SK-N-MC (cell line): Measurements from ENCODE around the gene NADK.

Experiments used
- DNase-seq: peaks from one replicate; pipeline ENCODE4 v3.0.0-alpha.2; 2011; ENCODE audit warnings: low read depth, low spot score
- H3K27ac ChIP-seq: fragments of 200-600 bp; sonication (generic); 2 replicates; pipeline ENCODE4 v1.5.1; 2016; ENCODE audit warnings: mixed run types
- H3K36me3 ChIP-seq: fragments of 200-600 bp; sonication (generic); 2 replicates; pipeline ENCODE4 v1.6.1; 2017; ENCODE audit warnings: antibody characterized with exemption, low read length, mixed read lengths; ENCODE audit not compliant: insufficient read depth
- H3K4me3 ChIP-seq: fragments of 200-600 bp; sonication (generic); 2 replicates; pipeline ENCODE4 v1.5.1; 2016
- H3K9ac ChIP-seq: fragments of 200-600 bp; sonication (generic); 2 replicates; pipeline ENCODE4 v1.8.0; 2017; ENCODE audit warnings: mixed run types, mixed read lengths; ENCODE audit not compliant: insufficient read length
- H3K9me3 ChIP-seq: fragments of 200-600 bp; sonication (generic); 2 replicates; pipeline ENCODE4 v1.6.1; 2017; ENCODE audit warnings: low read depth, mild to moderate bottlenecking, antibody characterized with exemption, low read length, moderate library complexity, mixed read lengths
- EZH2 ChIP-seq: fragments of 200-600 bp; sonication (generic); IDR thresholded peaks from one replicate; pipeline ENCODE4 v1.6.1; 2017; ENCODE audit warnings: antibody characterized with exemption
- FOXP2 ChIP-seq: optimal IDR thresholded peaks from 2 replicates; pipeline ENCODE3; 2011; ENCODE audit warnings: mild to moderate bottlenecking, moderate library complexity; ENCODE audit not compliant: insufficient read depth; ENCODE audit errors: extremely low read length, control extremely low read depth
- POLR2AphosphoS5 ChIP-seq: IDR thresholded peaks from 2 replicates; pipeline ENCODE4 v1.6.1; 2012; ENCODE audit warnings: mild to moderate bottlenecking, low read depth, low read length, borderline replicate concordance

The NADK gene, protein sequence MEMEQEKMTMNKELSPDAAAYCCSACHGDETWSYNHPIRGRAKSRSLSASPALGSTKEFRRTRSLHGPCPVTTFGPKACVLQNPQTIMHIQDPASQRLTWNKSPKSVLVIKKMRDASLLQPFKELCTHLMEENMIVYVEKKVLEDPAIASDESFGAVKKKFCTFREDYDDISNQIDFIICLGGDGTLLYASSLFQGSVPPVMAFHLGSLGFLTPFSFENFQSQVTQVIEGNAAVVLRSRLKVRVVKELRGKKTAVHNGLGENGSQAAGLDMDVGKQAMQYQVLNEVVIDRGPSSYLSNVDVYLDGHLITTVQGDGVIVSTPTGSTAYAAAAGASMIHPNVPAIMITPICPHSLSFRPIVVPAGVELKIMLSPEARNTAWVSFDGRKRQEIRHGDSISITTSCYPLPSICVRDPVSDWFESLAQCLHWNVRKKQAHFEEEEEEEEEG

DNA sequence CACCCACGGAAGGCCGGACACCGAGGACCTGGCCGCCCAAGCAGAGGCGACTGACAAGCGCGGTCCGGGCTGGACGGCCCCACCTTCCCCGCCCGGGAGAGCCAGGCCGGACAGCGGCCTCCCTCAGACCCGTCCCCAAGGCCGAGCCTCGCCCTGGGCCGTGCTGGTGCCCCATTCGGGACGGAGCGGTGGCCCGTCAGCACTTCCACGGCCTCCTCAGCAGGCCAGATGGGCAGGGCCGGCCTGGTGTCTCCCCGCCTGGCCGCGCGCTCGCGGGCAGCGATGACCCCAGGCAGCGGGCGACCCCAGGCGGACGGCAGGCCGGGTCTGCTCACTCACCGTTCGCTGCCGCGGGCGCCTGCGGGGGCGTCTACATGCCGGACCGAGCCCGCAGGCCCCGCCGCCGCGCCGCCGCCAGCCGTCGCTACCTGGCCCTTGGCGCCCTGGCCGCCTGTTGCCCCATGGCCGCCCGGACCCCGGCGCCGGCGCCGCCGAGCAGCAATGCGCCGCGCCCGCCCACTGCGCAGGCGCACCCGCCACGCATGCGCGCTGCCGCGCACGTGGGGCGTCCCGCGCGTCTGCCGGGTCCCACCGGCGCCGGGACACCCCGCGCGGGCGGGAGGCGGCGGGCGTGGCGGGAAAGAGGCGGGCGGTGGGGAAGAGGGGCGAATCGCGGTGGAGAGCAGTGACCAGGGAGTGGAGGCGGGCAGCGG is at the start of gene NADK:
Gene NADK (minus strand): TSS at position 521 of the 713 bp plus-strand sequence. CDS start 13,064 bp downstream, outside the sequence.
- peak within 1 kb of the TSS; percentile 98 for H3K4me3 ChIP-seq
- peaks cover 20% of the 10 kb centered on the region; the same call in 1 of the 2 replicates for H3K36me3 ChIP-seq
- H3K9ac ChIP-seq: peak within 1 kb of the TSS; percentile 98
- peak within 1 kb of the TSS; percentile 93 for H3K27ac ChIP-seq
- H3K9me3 ChIP-seq: no peaks in the 10 kb centered on the region
- TF ChIP-seq POLR2AphosphoS5 (no peak), FOXP2 (no peak), EZH2 (no peak)
- DNase-seq: no peak

DNA sequence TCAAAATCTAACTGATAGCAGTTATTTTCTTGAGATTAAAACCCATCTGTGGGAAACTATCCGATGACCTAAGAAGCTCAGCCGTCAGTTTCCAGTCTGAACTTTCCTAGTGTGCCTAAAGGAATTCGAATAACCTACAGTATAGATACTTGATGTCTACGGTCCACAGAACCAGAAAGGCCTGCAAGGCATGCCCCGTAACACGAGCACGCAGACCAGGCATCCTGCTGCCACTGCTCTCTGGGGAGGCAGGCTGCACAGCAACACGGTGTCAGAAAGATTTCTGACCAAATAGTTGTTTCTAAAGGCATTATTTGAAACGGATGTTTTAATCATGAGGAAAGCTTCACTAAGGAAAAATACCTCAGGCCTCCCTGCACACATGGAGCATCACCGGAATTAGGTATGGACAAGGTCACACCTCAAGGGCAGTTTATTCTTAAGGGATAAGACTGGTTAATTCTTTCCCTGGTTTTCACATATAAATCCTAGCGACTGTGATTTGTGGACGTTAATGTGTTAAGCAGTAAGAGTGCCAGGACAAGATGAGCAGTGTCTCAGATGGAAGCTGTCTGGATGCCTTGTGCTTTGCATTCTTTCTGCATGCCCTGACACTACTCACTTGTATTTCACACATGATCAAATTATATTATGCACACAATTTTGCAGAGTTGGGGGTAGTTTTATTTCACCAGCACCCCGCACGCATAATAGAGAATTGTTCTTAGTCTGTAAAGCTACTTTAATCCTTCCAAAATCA is 49.0 kb upstream of the NADK start:
- H3K27ac ChIP-seq: peak overlapping the region; percentile 73
- H3K9me3 ChIP-seq: no peaks in the 10 kb centered on the region
- DNase-seq: no peak
- H3K4me3 ChIP-seq: no peak overlapping the region
- TF ChIP-seq FOXP2 (no peak), EZH2 (no peak), POLR2AphosphoS5 (no peak)
- no peak overlapping the region for H3K9ac ChIP-seq
- H3K36me3 ChIP-seq: peaks cover 42% of the 10 kb centered on the region

DNA sequence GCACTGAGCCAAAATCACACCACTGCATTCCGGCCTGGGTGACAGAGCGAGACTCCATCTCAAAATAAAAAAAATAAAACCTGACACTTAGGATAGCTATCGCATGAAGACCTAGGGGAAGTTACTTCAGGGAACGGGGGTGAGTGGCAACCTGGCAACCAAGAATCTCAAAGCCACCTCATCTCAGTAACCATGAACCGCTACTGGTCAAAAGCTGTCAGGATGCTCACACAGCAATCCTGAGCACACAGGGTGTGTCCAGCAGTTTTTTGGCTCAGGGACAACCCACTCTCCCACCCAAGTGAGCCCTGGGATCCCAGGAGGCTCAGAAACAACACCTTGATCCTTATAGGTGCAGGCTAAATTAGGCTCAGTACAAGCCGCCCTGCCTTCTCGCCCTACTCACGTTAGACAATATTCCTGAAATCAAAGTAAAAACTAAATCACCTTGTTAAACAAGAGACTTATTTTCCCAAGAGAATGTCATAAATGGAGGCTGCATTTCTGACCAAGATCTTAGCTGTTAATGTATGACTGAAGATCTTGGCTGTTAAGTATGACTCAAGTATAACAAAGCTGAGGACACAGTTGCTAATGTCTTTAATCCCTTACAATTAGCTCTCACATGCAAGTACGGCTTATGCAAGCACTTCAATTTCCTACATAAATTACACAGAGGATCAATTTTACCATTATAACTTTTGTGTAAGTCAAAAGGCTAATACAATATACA is 48.3 kb upstream of the NADK start:
- DNase-seq: no peak
- Histone ChIP-seq H3K36me3 (peaks cover 46% of the 10 kb centered on the region), H3K4me3 (no peak overlapping the region), H3K9me3 (no peaks in the 10 kb centered on the region), H3K9ac (no peak overlapping the region), H3K27ac (peak overlapping the region; percentile 73)
- TF ChIP-seq POLR2AphosphoS5 (0 out of 2 replicates have a peak, but pooled peaks have one; percentile 10), EZH2 (no peak), FOXP2 (no peak)

DNA sequence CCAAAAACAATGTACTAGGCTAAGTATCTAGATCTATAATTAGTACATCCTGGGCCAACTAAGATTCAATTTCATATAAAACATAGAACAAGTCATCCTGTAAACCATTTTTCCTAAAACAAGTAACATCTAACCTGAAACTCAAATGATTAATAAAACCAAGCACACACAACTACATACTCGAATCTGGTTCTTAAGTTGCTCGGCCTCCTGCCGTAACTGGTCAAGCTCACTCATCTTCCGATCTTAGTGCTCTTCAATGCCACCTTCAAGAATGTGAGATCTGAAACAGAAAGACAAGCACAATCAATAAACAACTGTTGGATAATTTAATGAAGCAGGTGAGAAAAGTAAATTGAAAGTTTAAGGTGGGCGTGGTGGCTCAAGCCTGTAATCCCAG is 46.9 kb upstream of the NADK start:
- H3K36me3 ChIP-seq: peaks cover 52% of the 10 kb centered on the region
- DNase-seq: no peak
- TF ChIP-seq EZH2 (no peak), FOXP2 (no peak), POLR2AphosphoS5 (no peak)
- H3K27ac ChIP-seq: no peak overlapping the region
- H3K9ac ChIP-seq: no peak overlapping the region
- no peak overlapping the region for H3K4me3 ChIP-seq
- no peaks in the 10 kb centered on the region for H3K9me3 ChIP-seq

DNA sequence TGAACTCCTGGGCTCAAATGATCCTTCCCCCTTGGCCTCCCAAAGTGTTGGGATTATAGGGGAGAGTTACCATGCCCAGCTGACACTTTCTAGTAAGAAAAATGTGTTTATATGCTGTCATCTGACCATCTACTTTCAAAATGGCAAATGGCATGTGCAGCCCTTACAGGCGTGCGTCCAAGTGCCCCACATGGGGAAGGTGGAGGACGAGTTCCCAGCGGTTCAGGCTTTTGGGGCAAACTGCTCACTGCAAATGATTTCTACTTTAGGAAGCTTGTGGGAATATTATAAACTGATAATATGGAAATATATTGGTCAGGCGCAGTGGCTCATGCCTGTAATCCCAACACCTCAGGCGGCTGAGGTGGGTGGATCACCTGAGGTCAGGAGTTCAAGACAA is 41.5 kb upstream of the NADK start:
- DNase-seq: no peak
- TF ChIP-seq FOXP2 (no peak), POLR2AphosphoS5 (no peak), EZH2 (no peak)
- peaks cover 75% of the 10 kb centered on the region for H3K36me3 ChIP-seq
- no peak overlapping the region for H3K4me3 ChIP-seq
- H3K27ac ChIP-seq: no peak overlapping the region
- no peak overlapping the region for H3K9ac ChIP-seq
- no peaks in the 10 kb centered on the region for H3K9me3 ChIP-seq

DNA sequence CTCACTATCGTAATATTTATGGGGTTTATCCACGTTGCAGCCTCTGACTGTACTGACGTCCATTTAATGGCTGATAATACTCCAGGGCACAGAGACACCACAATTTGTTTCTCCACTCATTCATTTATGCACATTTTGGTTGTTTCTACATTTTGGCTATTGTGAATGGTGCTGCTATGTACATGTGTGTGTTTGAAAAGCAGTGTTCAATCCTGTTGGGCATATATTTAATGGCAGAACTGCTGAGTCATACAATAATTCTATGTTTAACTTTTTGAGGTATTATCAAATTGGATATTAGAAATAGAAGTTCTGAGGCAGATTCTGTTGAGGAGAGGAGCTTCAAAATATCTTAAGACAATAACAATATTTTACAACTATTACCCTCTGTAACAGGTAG is 39.0 kb upstream of the NADK start:
- Histone ChIP-seq H3K27ac (peak overlapping the region; percentile 73), H3K4me3 (no peak overlapping the region), H3K36me3 (peaks cover 68% of the 10 kb centered on the region), H3K9me3 (no peaks in the 10 kb centered on the region), H3K9ac (no peak overlapping the region)
- TF ChIP-seq POLR2AphosphoS5 (no peak), EZH2 (no peak), FOXP2 (no peak)
- no peak for DNase-seq

DNA sequence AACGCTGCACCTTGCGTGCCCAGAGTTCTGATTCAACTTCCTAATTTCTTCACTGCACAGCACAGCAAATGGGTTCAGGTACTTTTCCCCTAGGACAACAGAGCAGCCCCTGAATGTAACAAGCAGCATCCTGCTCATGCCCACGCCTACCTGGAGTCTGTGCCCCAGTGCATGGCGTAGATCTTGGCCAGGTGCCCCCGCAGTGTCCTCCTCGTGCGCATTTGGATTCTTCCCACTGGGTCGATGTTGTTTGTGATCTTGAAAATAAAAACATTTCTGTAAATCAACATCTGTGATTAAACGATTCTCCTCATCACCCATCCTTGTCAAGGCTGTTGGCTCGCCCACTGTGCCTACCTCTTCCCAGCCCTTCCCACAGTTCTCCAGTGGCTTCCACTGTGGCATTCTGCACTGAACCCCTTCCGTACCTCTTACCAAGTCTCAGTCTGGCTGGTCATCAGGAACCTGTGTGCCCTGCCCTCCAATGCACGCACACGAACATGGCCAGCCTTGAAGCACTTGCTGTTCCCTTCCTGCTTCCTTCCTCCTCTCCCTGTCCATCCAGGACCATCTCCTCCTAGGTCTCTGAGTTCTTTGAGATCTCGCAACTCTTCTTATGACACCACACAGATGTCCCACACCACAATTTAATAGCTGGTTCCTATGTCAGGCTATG is 37.5 kb upstream of the NADK start:
- no peak for DNase-seq
- TF ChIP-seq EZH2 (no peak), FOXP2 (no peak), POLR2AphosphoS5 (no peak)
- Histone ChIP-seq H3K36me3 (peaks cover 62% of the 10 kb centered on the region), H3K9me3 (no peaks in the 10 kb centered on the region), H3K4me3 (no peak overlapping the region), H3K9ac (no peak overlapping the region), H3K27ac (no peak overlapping the region)
